Measurements from ENCODE around the gene P2RY11. TPM values are rescaled to one million over a fixed set of nuclear protein-coding genes. Genes with fewer than 3 reads are reported as not detected.
A peak's percentile ranks its signal among the peaks of the same experiment; 100 is the strongest.

The P2RY11 gene
- polyA plus RNA-seq, 2 of the 4 experiments (the other 2 are of a cell fraction) = 1.9 to 6.4 TPM

- CTCF ChIA-PET = interaction anchor here (0.6 to 2.3 kb wide), 7 partner anchors 9 to 183 kb away, joined by 3 to 12 read pairs (median 3); no protein-coding TSS in a partner anchor
- POLR2A ChIA-PET = interaction anchor here (1.5 kb wide), 2 partner anchors 137 to 183 kb away, joined by 4 to 5 read pairs; no protein-coding TSS in a partner anchor
These were observed 2.1 kb downstream of the P2RY11 start for GRCh38 chr19:10113592-10113963.

GRCh38 chr19:10113964-10114650 lies 2.6 kb downstream of the P2RY11 start:
- CTCF ChIA-PET = interaction anchor here (0.5 to 2.7 kb wide), 7 partner anchors 12 to 530 kb away, joined by 3 to 12 read pairs (median 3); no protein-coding TSS in a partner anchor

More at GRCh38 chr19:10113592-10113963, 2.1 kb downstream of the P2RY11 start:
- TF ChIP-seq ZSCAN20 (CRISPR knock-in tag; IDR thresholded peaks at IDR 0.05) = no peak
- 0 out of 2 replicates have a peak, but pooled peaks have one; percentile 4 for TF ChIP-seq PBX3 (IDR thresholded peaks at IDR 0.05)
- Histone ChIP-seq H3K4me1 (peaks cover 24% of the 10 kb centered on the region; the same call in 2 of the 3 replicates), H3K27ac (peak overlapping the region in 1 of 2 experiments; percentile 34; a peak in 2 of 6 replicates), H3K9me3 (no peaks in the 10 kb centered on the region), H3K4me2 (no peak overlapping the region), H3K4me3 (no peak overlapping the region)
- no peak for DNase-seq (ENCODE audit: low read depth in 1 of 2, low spot score in 1 of 2)
- 93% methylated on average over 14 of the region's 19 CpGs for WGBS (ENCODE audit: missing lambda C conversion rate)
- no peak for FAIRE-seq
- peak; percentile 0 to 14; a peak in 3 of 6 replicates for ATAC-seq

GRCh38 chr19:10114651-10115391 lies 3.3 kb downstream of the P2RY11 start:
- DNase-seq (ENCODE audit: low read depth in 1 of 2, low spot score in 1 of 2) (peak in 1 of 2 experiments; percentile 23), ATAC-seq (peak; percentile 3 to 10), FAIRE-seq (no peak)
- TF ChIP-seq SMC3 (IDR thresholded peaks at IDR 0.05) (no peak), CHD4 (IDR thresholded peaks at IDR 0.05; ENCODE audit: borderline replicate concordance) (no peak), POLR2AphosphoS2 (conservative IDR thresholded peaks at IDR 0.05; ENCODE audit: low read length) (0 out of 2 replicates have a peak, but pooled peaks have one; percentile 23), PBX3 (IDR thresholded peaks at IDR 0.05) (0 out of 2 replicates have a peak, but pooled peaks have one; percentile 42)
- ChIA-PET POLR2A (interaction anchor here (1.0 kb wide), 1 partner anchor 8 kb away, joined by 3 read pairs; no protein-coding TSS in a partner anchor), CTCF (interaction anchor here (0.8 to 2.7 kb wide), 5 partner anchors 135 to 274 kb away, joined by 3 to 12 read pairs (median 4); no protein-coding TSS in a partner anchor)
- H3K4me1 ChIP-seq = peaks cover 26% of the 10 kb centered on the region; the same call in 2 of the 3 replicates
- 85% methylated on average over 5 of the region's 26 CpGs for WGBS (ENCODE audit: missing lambda C conversion rate)
- H3K27ac ChIP-seq = no peak overlapping the region
- H3K4me2 ChIP-seq = no peak overlapping the region
- no peak overlapping the region for H3K4me3 ChIP-seq
- H3K9me3 ChIP-seq = no peaks in the 10 kb centered on the region

More at GRCh38 chr19:10113964-10114650, 2.6 kb downstream of the P2RY11 start:
- no peak overlapping the region for H3K4me3 ChIP-seq
- FAIRE-seq (no peak), ATAC-seq (peak; percentile 7 to 34; a peak in 5 of 6 replicates), DNase-seq (ENCODE audit: low read depth in 1 of 2, low spot score in 1 of 2) (no peak)
- H3K4me1 ChIP-seq = peaks cover 26% of the 10 kb centered on the region; the same call in 2 of the 3 replicates
- WGBS (ENCODE audit: missing lambda C conversion rate) = 93% methylated on average over 37 of the region's 43 CpGs
- TF ChIP-seq JUN (IDR thresholded peaks at IDR 0.05) (peak in 1 of 2 experiments; percentile 18; a peak in 2 of 5 replicates), KDM1A (IDR thresholded peaks at IDR 0.05; ENCODE audit: low read depth) (no peak), CEBPB (IDR thresholded peaks at IDR 0.05) (no peak), MAX (IDR thresholded peaks at IDR 0.05) (0 out of 2 replicates have a peak, but pooled peaks have one; percentile 3)
- no peak overlapping the region for H3K4me2 ChIP-seq
- POLR2A ChIA-PET = interaction anchor here (1.5 kb wide), 2 partner anchors 136 to 184 kb away, joined by 4 to 5 read pairs; no protein-coding TSS in a partner anchor
- H3K9me3 ChIP-seq = no peaks in the 10 kb centered on the region
- no peak overlapping the region for H3K27ac ChIP-seq

GRCh38 chr19:10115392-10116084 lies 4.0 kb downstream of the P2RY11 start:
- WGBS (ENCODE audit: missing lambda C conversion rate) = 94% methylated on average over 30 of the region's 45 CpGs
- FAIRE-seq (no peak), ATAC-seq (peak in 1 of 2 experiments; percentile 1; a peak in 1 of 6 replicates), DNase-seq (ENCODE audit: low read depth in 1 of 2, low spot score in 1 of 2) (no peak)
- H3K9me3 ChIP-seq = no peaks in the 10 kb centered on the region
- no peak overlapping the region for H3K4me3 ChIP-seq
- H3K27ac ChIP-seq = no peak overlapping the region
- TF ChIP-seq RCOR1 (IDR thresholded peaks at IDR 0.05; ENCODE audit: low read depth, low read length) = no peak
- peak; percentile 61; the same call in 1 of the 2 replicates for TF ChIP-seq POLR2AphosphoS2 (conservative IDR thresholded peaks at IDR 0.05; ENCODE audit: low read length)
- CTCF ChIA-PET = interaction anchor here (1.1 to 2.7 kb wide), 5 partner anchors 9 to 302 kb away, joined by 3 to 8 read pairs (median 4); partner anchors contain the start of genes ANGPTL6 and PPAN
- POLR2A ChIA-PET = interaction anchor here (0.6 to 1.0 kb wide), 2 partner anchors 9 to 250 kb away, joined by 3 to 9 read pairs; no protein-coding TSS in a partner anchor
- no peak overlapping the region for H3K4me2 ChIP-seq
- H3K4me1 ChIP-seq = peaks cover 26% of the 10 kb centered on the region; the same call in 2 of the 3 replicates
